ENCODE data around the gene UBR7.
"Not testable (repeated sequence)": the region's sequence is repeated elsewhere in the genome, so short reads cannot be mapped to it uniquely, and the experiment has no call there.

UBR7 gene

DNA sequence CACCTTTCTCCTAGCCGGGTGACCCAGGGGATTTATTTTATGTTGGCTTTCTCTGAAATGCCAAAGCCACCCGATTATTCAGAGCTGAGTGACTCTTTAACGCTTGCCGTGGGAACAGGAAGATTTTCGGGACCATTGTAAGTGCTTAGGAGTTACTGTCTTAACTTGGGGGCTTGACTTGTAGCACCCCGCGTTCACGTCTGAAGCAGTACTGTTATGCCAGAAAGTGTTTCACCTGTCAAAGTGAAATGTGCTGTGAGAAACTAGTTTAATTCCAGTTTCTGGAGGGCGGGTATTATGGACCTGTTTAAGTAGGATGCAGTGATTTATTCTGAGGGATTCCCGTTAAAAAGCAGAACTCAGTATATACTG, 21.7 kb upstream of the UBR7 start:
- DNase-seq, result no peak
- intact Hi-C loops (cut with DNase I), result loop anchor here (1.0 kb wide), 1 partner anchor 22 kb away; the partner anchor contains the start of genes GON7 and UBR7

DNA sequence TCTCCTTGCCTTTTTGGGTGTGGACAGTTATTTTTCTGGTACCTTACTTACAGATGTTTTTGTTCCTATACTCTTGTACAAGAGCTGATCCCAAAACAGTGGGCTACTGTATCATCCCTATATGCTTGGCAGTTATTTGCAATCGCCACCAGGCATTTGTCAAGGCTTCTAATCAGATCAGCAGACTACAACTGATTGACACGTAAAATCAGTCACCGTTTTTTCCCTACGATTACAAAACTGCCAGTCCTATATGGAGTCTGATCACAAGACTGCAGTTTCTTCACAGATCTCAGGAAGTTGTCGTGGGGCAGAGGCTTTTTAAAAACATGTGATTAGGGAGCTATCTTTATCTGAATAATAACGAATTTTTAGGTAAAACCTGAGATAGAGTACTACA, 20.6 kb upstream of the UBR7 start:
- DNase-seq, result no peak

DNA sequence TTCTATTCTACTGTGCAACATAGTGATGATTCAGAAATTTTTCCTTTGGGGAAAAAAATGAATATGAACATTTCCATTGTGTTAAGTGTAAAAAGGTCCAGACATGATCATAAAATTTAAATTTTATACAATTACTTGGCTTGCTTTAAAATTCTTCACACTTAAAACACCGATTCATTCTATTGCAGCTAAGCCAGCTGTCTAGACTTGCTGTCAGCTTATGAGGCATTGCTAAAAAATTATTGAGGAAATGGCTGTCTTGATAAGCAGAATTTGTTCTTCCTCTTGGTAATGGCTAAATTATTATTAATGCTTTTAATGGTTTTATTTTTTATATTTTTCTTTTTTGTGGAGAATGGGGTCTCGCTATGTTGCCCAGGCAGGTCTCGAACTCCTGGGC, 20.1 kb upstream of the UBR7 start:
- no peak for DNase-seq

More for the DNA sequence above, 20.6 kb upstream of the UBR7 start:
- intact Hi-C loops (cut with DNase I), result no loop called here

DNA sequence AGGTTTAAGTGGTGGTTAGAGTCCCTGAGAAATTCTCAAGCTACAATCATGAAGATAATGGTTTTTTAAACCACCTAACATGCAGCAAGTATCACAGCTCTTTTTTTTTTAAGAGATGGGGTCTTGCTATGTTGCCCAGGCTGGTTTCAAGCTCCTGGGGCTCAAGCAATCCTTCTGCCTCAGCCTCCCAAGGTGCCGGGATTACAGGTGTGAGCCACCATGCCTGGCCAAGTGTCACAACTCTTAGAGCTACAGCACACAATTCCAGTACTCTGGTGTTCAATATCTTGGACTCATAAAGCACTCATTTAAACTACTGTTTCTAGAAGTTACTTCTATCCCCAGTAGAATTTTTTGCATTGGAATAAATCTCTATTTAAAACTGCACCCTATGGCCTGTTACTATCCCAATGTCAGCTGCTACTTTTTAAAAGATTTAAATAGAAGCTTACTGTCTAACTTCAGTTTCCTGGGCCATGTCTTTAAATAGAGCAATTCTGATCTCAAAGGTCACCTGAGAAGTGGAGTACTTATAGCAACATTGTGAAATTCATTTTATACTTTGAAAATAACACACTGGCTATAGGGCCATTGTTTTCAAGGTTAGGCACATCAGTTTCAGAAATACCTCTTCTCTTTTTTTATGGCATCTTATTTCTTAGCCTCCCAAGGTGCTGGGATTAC, 11.6 kb upstream of the UBR7 start:
- intact Hi-C loops (cut with DNase I), result no loop called here
- no peak for DNase-seq

More for the DNA sequence above, 20.1 kb upstream of the UBR7 start:
- intact Hi-C loops (cut with DNase I), result no loop called here

DNA sequence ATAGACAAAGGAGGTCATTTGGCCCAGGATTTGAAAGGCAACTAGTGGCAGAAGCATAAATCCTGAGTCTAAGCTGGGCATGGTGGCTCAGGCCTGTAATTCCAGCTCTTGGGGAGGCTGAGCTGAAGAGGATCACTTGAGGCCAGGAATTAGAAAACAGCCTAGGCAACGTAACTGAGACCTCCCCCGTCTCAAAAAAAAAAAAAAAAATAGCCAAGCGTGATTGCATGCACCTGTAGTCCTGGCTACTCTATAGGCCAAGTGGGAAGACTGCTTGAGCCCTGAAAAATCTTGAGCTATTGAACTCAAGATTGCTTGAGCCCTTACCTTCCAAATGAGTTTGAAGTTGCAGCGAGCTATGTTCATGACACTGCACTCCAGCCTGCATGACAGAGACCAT, 8.0 kb upstream of the UBR7 start:
- DNase-seq, result no peak
- intact Hi-C loops (cut with DNase I), result no loop called here

DNA sequence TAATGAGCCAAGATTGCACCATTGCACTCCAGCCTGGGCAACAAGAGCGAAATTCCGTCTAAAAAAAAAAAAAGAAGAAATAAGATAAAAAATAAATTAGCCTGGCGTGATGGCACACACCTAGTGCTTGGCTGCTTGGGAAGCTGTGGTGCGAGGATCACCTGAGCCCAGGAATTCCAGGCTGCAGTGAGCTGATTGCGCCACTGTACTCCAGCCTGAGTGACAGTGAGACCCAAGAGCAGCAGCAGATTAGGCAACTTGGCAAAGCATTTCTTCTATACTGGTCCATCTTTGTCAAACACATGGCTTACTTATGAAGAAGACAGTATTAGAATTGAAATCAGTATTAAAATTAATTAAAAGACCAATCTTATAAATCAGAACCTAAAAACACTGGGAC, 6.5 kb upstream of the UBR7 start:
- DNase-seq, result no peak
- intact Hi-C loops (cut with DNase I), result no loop called here

DNA sequence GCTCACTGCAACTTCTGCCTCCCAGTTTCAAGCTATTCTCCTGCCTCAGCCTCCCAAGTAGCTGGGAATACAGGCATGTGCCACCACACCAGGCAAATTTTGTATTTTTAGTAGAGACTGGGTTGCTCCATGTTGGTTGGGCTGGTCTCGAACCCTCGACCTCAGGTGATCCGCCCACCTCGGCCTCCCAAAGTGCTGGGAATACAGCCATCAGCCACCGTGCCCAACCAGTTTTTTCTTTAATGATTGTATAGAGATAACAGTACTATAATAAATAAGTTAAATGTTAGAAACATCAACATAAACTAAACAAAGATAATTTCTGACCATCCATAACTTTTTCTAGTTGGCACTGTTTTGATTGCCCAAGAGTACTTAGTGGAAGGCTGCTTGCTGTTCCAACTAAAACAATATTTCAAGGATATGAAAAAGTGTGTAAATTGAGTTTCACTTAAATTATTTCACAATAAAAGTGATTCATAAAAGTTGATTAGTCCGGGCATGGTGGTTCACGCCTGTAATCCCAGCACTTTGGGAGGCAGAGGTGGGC, 5.8 kb upstream of the UBR7 start:
- no peak for DNase-seq
- intact Hi-C loops (cut with DNase I), result no loop called here

DNA sequence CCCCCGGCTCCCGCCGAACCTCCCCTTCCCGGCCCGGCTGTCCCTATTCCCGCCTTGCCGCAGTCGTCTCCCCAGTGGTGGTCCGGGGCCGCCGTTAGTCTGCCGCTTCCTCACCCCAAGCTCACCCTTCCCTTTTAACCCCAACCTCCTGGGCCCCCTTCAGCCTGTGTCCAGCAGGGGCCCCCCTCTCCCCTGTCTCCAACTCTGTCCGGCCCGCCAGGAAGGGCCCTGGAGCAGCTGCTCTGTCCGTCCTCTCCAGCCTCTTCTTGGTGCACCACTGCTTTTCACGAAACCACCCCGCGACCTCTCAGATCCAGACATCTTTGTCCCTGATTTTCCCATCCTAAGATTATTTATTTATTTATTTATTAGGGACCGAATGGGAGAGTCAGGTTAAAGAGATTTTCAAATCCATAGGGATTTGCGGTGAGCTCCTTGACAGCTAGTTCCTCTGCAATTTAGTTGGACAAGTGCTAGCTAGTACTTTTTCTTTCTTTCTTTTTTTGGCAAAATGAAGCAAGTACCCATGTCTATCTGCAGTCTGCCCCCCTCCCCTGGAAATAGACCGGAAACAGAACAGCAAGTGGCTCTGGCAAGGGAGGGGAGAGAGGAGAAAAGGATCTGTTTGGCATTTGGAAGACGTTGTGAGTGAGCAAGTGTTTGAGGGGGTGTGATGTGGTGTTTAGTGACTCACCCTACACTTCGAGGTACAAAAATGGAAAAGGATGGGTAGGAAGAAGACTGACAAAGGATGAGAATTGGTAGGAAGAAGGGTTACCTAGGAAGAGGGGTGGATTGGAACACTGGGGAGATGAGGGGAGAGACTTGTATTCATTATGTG, 632 bp downstream of the UBR7 start:
- peak in 38 of 42 donors; percentile 19 to 82 (median 64) for DNase-seq

DNA sequence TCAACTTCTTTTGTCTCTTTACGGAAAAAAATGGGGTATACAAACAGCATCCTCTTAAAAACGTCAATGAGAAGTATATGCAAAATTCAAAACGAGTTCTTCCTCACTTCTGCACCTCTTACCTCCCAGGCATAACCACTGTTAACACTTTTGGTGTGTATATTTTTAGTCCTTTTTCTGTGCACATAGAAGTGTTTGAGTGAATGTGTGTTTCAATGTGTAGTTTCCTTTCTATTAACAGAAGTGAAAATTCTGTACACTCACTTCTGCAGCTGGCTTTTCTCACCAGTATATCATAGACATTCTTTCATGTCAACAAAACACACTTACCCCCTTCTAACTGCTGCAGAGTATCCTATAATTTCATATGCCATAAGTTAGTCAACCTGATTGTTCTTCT, 5.4 kb downstream of the UBR7 start:
- no peak for DNase-seq
- intact Hi-C loops (cut with DNase I), result no loop called here

More for the DNA sequence above, 632 bp downstream of the UBR7 start:
- intact Hi-C loops (cut with DNase I), result loop anchor here (1.0 kb wide), 1 partner anchor 22 kb away; the partner anchor contains the start of gene LYSET

DNA sequence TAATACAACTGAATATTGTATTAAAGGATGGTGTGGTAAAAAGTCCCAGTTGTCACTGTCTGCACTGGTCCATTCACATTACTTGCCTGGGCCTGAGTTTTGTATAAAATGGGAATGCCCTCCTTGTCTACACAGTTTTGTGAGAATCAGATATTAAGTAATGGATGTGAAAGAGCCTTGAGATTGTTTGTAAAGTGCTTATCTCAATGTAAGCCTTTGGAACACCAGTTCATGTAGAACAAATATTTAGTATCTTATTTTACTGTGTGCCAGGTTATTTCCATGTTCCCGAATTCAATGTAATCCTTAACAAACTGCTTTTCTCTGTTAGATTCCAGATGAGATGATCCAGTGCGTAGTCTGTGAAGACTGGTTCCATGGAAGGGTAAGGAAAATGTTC, 7.5 kb downstream of the UBR7 start:
- intact Hi-C loops (cut with DNase I), result no loop called here
- no peak for DNase-seq

DNA sequence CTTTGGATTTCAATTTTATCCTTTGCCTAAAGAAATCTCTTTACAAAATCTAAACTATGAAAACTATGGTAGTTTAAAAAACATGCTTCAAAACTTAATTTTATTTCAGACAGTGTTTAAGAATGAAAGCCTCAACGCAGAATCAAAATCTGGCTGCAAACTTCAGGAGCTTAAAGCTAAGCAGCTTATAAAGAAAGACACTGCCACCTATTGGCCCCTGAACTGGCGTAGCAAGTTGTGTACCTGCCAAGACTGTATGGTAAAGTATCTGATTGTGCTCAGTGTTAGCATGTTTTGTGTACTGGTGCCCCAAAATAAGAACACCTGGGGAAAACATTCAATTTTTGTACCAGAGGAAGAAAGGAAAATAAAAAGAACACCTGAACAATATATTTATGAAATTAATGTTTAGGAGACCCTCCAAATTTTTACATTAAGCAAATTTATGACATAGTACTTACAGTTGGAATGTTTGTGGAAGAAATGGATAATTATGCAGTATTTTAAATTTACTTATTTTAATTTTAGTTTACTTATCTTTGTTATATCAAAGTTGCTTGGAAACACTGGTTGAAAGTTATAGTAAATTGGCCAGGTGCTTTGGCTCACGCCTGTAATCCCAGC, 12.2 kb downstream of the UBR7 start:
- peak in 23 of 42 donors; percentile 18 to 72 (median 47) for DNase-seq
- intact Hi-C loops (cut with DNase I), result no loop called here

DNA sequence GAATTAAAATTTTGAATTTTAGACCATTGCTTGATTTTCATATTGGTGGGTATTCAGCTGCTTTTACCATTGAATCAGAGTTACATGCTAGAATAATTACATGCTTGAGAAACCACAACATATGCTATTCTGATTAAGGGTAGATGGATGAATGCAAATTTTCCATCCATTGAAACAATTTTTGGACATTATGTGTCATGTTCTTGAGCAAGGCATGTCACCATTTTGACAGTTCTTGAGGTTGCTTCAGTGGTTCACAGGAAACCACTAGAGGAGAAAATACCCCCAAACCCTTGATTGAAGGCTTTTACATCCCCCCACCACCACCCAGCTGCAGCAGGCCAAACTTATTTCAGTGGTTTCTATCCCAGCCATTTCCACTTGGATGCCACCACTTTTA, 13.5 kb downstream of the UBR7 start:
- intact Hi-C loops (cut with DNase I), result no loop called here
- DNase-seq, result no peak

DNA sequence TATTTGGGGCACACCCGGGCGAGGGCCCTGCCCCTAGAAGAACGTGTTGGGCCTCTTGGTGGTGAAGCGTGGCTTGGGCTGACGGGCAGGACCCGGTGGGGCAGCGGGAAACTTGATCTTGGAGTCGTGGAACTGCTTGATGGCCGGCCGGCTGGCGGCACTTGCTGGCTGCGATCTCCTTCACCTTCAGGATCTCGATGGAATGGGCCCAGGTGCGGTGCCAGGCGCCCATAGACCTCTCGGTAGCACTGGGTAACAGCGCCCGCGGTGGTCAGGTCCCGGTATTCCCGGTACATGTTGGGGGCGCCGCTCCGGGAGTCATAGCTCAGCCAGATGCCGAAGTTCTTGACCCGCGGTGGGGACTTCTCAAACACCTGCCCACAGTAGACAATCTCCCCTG, 16.5 kb downstream of the UBR7 start:
- peak in 1 of 42 donors; percentile 36 for DNase-seq
- intact Hi-C loops (cut with DNase I), result no loop called here

DNA sequence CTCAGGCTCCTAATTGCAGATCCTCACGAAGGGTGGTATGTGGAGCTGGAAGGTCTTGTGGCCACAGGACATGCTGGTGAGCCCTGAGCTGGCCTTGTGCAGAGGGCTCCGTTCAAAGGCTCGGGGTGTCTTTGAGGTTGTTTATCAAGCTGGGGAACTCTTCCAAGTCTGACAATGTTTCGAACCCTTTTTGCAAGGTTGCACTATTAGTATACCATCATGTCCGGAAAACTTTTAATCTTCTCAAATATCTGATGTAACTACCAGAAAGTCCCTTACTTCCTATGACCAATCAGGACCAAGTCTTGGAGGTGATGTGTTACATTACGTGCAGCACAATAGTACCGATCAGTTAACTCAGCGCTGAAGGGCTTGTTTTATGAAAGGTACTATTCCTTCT, 21.5 kb downstream of the UBR7 start:
- DNase-seq, result no peak
- intact Hi-C loops (cut with DNase I), result no loop called here

DNA sequence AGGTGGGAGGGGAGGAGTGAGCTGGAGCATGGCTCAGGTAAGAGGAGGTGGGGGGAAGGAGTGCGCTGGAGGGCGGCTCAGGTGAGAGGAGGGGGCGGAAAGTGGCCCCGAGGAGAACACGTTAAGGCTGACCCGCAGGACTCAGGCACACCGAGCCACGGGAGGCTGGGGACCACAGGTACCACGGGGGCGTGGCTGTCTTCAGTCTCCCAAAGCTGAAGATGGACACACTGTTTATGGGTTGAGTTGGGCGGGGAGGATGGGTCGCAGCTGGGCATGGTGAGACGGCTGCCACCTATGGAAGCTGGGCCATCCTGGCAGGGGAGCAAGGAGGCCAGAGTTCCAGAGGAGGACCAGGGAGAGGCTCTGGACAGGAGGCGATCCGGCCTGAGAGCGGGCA, 23.5 kb downstream of the UBR7 start:
- DNase-seq, result peak in 1 of 42 donors; percentile 40
- intact Hi-C loops (cut with DNase I), result loop anchor here (10.0 kb wide), 1 partner anchor 394 kb away; no protein-coding TSS in a partner anchor

DNA sequence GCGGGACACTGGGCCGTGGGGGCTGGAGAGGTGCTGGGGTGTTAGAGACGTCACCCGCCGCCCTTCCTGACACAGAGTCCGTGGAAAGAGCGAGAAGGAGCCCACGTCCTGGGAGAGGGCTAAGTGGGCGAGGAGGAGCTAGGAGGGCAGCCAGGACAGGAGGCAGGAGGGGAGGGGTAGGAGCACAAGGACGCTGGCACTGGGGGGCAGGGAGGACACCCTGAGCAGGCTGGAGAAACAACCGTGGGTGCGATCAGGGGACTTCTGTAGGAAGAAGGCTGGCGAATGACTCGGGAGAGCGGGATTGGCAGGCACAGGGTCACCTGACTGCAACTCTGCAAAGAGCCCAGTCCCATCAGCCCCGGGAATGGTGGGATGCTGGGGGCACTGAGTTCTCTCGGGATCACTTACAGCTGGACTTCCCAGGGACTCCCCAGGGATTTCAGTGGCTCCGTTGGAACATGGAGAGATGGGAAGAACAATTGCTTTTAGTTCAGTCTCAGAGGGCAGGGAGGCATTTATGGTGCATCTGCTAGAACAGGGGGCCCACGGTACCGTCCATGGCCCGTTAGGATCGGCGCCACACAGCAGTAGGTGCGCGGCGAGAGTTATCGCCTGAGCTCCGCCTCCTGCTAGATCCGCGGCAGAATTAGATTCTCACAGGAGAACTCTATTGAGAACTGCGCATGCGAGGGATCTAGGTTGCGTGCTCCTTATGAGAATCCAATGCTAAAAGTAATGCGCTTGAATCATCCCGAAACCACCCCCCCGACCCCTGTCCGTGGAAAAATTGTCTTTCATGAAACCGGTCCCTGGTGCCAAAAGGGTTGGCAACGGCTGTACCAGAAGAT, 24.3 kb downstream of the UBR7 start:
- DNase-seq, result peak; percentile 43 to 93 (median 76)
- intact Hi-C loops (cut with DNase I), result loop anchor here (10.0 kb wide), 1 partner anchor 393 kb away; no protein-coding TSS in a partner anchor

DNA sequence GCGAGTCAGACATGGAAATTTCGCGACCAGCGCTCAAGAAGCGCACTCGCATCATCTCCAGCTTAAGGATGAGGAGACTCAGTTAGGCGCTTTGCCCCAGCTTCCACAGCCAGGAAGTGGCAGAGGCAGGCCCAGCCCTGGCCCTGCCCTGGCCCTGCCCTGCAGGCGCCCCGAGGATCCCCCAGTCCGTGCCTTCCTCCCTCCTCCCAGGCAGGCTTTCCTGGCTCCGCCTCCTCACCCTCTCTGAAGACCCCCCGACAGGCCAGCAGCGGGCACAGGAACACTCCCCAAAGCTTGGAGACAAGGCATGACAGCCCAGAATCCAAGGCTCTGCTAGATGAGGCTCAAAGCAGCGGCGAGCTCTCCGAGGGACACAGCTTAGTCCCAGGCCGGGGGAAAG, 25.1 kb downstream of the UBR7 start:
- DNase-seq, result peak in 1 of 42 donors; percentile 36
- intact Hi-C loops (cut with DNase I), result loop anchor here (10.0 kb wide), 1 partner anchor 393 kb away; no protein-coding TSS in a partner anchor

DNA sequence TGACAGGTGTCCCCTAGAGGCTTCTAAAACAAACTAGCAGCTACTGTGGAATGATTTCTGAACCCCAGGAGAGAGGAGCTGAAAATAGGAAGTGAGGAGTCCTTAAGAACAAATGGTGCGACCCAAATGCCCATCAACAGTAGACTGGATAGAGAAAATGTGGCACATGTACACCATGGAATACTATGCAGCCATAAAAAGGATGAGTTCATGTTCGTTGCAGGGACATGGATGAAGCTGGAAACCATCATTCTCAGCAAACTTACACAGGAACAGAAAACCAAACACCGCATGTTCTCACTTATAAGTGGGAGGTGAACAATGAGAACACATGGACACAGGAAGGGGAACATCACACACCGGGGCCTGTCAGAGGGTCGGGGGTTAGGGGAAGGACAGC, 26.0 kb downstream of the UBR7 start:
- intact Hi-C loops (cut with DNase I), result loop anchor here (10.0 kb wide), 1 partner anchor 392 kb away; no protein-coding TSS in a partner anchor
- DNase-seq, result not testable (repeated sequence)

Measured in head of caudate nucleus (tissue), 42 donors.